ENCODE results near the gene TENM3.

The TENM3 gene

DNA sequence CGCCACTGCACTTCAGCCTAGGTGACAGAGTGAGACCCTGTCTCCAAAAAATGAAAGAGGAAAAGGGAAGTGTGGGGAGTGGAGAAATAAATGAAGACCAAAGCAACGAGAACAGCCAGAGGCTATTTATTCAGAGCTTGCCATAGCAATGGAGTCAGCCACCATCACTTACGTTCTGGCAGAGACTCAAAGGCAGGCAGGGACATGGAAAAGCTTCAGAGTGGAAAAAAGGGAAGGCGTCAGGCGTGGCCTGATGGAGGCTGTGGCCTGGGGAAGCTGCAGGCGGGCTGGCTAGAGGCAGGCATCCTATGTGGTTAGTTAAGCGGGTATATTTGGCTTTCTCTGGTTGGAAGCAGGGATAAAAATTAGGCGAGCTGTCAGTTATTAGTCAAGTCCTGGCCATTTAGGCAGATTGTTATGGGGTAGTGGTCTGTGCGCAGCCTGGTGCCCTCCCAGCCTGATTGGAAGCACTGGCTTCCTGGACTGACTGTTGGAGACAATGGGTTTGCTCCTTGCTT lies 600.7 kb downstream of the TENM3 start:
- no peak for DNase-seq (ENCODE audit: low spot score)

DNA sequence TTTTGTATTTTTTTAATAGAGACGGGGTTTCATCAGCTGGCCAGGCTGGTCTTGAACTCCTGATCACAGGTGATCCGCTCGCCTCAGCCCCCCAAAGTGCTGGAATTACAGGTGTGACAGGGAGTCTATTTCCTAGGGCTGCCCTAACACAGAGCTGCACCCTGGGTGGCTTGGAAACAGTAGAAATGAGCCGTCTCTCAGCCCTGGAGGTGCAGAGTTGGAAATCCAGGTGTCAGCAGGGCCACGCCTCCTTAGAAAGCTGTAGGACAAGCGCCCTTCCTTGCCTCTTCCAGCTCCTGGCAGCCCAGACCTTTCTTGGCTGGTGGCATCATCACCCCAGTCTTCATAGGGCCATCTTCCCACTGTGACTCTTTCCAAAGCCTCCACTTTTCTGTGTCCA lies 602.4 kb downstream of the TENM3 start:
- DNase-seq (ENCODE audit: low spot score) = no peak

DNA sequence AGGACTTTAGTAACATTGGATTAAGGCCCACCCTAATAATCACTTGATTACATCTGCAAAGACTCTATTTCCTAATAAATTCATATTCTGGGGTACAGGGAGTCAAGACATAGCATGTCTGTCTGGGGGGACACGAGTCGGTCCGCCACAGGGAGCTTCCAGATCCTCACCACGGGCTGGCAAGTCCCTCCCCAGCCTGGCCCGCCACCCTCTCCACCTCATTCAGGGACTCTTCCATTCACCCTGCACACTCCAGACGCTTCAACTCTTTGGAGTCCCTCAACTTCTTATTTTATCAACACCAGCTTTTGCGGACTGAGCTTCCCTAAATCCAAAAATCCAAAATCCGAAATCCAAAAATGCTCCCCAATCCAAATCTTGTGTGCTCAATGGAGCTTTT lies 602.8 kb downstream of the TENM3 start:
- DNase-seq (ENCODE audit: low spot score) = no peak

DNA sequence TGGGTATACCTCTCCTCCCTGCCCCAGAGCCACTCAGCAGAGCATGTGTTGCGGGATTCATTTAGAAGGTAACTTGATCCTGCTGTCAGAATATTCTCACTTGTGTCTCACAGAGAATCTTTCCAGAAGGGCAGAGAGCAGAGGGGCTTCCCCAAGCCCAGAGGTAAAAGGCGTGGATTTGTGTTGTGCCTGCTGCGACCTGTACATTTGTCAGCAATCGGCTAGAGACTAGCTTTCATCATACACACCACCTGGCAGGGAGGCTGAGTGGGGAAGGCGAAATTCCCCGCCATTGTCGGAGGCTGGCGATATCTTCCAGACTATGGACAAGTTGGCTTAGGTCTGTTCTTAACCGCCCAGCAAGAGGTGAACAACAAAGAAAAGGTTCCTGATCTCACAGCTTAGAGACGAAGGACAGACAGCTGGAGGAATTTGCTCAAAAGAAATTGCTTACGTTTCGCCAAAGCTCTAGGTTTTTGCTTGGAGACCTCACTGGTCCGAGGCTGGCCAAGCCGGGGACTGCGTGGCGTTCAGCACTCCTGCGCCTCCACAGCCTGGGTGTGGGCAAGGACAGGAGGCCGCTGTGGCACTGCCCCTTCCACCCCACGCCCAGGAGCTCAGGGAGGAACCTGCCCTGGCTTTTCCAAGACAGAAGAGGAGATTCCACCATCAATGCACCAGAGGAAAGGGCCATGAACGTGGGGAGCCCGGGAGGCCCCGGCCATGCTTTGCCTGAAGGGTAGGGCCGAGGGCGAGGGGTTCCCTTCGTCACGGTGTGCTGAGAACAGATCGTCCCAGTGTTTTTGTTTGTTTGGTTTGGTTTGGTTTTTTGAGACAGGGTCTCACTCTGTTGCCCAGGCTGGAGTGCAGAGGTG lies 604.6 kb downstream of the TENM3 start:
- DNase-seq (ENCODE audit: low spot score) = no peak

DNA sequence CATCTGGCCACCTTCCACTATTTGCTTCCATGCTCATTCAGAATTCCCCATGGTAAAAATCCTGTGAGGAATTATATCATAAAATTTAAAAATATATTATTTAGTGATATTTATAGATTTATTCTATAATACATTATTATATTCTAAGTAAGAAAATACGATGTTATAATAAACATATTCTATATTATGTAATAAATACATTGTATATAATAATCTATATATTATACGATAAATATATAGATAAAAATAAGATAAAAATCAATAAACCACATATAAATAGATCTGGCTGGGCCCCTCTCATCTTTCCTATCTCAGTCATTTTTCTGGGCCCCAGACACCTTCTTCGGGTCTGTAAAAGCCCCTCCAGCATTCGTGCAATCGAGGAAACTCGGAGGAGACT lies 605.5 kb downstream of the TENM3 start:
- no peak for DNase-seq (ENCODE audit: low spot score)

All from activated CD4-positive, alpha-beta T cell treated with anti-CD3 and anti-CD28 coated beads, Interleukin-2, Interleukin-4, amounts not matched to agents 100 ng/mL and 50 ng/mL, durations not matched to agents 16 hours and 8 hours (primary cell).